Measurements from ENCODE around the gene EGLN3.

- TF ChIP-seq EP300 (IDR thresholded peaks at IDR 0.05; ENCODE audit: low read depth) (no peak), CTCF (IDR thresholded peaks at IDR 0.05) (no peak), POLR2A (IDR thresholded peaks at IDR 0.05) (no peak), POLR2AphosphoS5 (IDR thresholded peaks at IDR 0.05) (no peak)
Measured at GRCh38 chr14:33959692-33960151, 8.8 kb upstream of the EGLN3 start.

All from transverse colon (tissue), 4 donors.